Thyroid gland (tissue), 4 donors: ENCODE data around the gene ADARB2. TPM values are rescaled to one million over a fixed set of nuclear protein-coding genes. Genes with fewer than 3 reads are reported as not detected.

Source experiments
- DNase-seq, 2 donors: peaks; one replicate each; pipeline ENCODE4 v3.0.0-alpha.2; 2019
- H3K27ac ChIP-seq, 3 donors: fragments of 200-600 bp; sonication (generic); 1 replicate in 2 of 3; 2 replicates in 1 of 3; pipeline ENCODE4 v1.5.1; 2016 to 2019; ENCODE audit warnings: mild to moderate bottlenecking in 1 of 3, moderate library complexity in 1 of 3
- H3K27me3 ChIP-seq: fragments of 200-600 bp; sonication (generic); one replicate; pipeline ENCODE4 v1.5.1; 2019
- H3K36me3 ChIP-seq, 2 donors: fragments of 200-600 bp; sonication (generic); one replicate each; pipeline ENCODE4 v1.5.1; 2016 to 2019
- H3K4me1 ChIP-seq, 2 donors: fragments of 200-600 bp; sonication (generic); one replicate each; pipeline ENCODE4 v1.5.1; 2017 to 2019
- H3K4me3 ChIP-seq, 3 donors: fragments of 200-600 bp; sonication (generic); replicated peaks in 1 of 3; 1 replicate in 2 of 3; 2 replicates in 1 of 3; pipeline ENCODE4 v1.5.1; 2016; ENCODE audit warnings: mild to moderate bottlenecking in 1 of 3
- H3K9me3 ChIP-seq: fragments of 200-600 bp; sonication (generic); one replicate; pipeline ENCODE4 v1.5.1; 2017
- POLR2A ChIP-seq, 2 donors: fragments of 450-650 bp; IDR thresholded peaks; one replicate each; pipeline ENCODE4 v1.6.1; 2017; ENCODE audit warnings: antibody characterized with exemption in 2 of 2, mild to moderate bottlenecking in 2 of 2, moderate library complexity in 1 of 2
- WGBS, 2 donors: methylation state at CpG; one replicate each; pipeline ENCODE4 v1.1.5; 2017; 5-methylcytosine and 5-hydroxymethylcytosine counted together
- intact Hi-C: fragments of 100-400 bp; cut with DNase I; formaldehyde crosslinking; loops from one replicate; pipeline ENCODE4 v1.15.1; 2023
- total RNA-seq, 4 donors: library from RNA; depleted of rRNA; stranded (reverse); fragments of >200 nt; gene quantifications; one replicate each; pipeline ENCODE4 v1.2.3, GENCODE V29; 2016
- TF ChIP-seq, protein P1 (sequence below), 6 experiments: fragments of 200-600 bp in 3 of 6; fragments of 450-650 bp in 3 of 6; sonication (generic) in 3 of 6; IDR thresholded peaks; one replicate each; pipeline ENCODE4 v1.5.1; 2016 to 2019; ENCODE audit warnings: antibody characterized with exemption in 6 of 6, mild to moderate bottlenecking in 2 of 6, inconsistent platforms in 1 of 6, moderate library complexity in 1 of 6

ADARB2 gene
- total RNA-seq, 4 donors from 2014 or later: 0.08 to 0.15 TPM; not detected in 2

DNA sequence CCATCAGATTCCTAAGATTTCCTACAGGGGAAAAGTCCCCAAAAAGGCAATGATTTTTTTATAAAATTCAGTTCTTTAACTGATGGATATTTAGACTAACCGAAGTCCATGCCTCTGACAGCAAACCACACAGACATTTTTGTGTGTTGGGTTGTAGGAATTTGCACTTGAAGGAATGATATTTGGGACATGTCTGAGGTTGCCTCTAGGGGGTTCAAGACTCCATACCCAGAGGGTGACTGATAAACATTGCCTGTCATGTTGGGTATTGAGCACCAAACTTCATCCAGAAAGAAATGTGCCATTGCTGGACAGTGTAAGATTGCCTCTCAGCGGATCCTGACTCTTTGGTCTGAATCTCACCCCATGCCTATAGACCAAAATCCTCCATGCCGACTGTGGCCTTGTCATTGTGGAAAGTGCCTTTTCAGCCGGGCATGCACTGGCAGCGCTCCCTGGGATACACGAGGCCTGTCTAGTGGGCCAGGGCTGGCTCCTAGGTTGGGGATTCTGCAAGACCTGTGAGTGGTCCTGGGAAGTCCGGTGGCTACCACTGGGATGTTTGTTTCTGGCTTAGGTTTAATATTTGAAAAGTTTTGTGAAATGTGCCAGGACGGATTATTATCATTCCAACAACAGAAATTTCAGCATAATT is 428.2 kb downstream of the ADARB2 start:
- TF ChIP-seq, protein P1, sequence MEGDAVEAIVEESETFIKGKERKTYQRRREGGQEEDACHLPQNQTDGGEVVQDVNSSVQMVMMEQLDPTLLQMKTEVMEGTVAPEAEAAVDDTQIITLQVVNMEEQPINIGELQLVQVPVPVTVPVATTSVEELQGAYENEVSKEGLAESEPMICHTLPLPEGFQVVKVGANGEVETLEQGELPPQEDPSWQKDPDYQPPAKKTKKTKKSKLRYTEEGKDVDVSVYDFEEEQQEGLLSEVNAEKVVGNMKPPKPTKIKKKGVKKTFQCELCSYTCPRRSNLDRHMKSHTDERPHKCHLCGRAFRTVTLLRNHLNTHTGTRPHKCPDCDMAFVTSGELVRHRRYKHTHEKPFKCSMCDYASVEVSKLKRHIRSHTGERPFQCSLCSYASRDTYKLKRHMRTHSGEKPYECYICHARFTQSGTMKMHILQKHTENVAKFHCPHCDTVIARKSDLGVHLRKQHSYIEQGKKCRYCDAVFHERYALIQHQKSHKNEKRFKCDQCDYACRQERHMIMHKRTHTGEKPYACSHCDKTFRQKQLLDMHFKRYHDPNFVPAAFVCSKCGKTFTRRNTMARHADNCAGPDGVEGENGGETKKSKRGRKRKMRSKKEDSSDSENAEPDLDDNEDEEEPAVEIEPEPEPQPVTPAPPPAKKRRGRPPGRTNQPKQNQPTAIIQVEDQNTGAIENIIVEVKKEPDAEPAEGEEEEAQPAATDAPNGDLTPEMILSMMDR (IDR thresholded peaks at IDR 0.05): no peak
- TF ChIP-seq POLR2A (IDR thresholded peaks at IDR 0.05): no peak
- H3K4me3 ChIP-seq: no peak overlapping the region
- WGBS, 2 donors: 85 to 91% methylated on average over 5 to 7 of the region's 8 CpGs
- intact Hi-C loops: no loop called here
- DNase-seq: no peak
- H3K27ac ChIP-seq: no peak overlapping the region
- no peaks in the 10 kb centered on the region for H3K27me3 ChIP-seq
- no peaks in the 10 kb centered on the region for H3K4me1 ChIP-seq
- H3K9me3 ChIP-seq: no peaks in the 10 kb centered on the region
- H3K36me3 ChIP-seq: no peaks in the 10 kb centered on the region

DNA sequence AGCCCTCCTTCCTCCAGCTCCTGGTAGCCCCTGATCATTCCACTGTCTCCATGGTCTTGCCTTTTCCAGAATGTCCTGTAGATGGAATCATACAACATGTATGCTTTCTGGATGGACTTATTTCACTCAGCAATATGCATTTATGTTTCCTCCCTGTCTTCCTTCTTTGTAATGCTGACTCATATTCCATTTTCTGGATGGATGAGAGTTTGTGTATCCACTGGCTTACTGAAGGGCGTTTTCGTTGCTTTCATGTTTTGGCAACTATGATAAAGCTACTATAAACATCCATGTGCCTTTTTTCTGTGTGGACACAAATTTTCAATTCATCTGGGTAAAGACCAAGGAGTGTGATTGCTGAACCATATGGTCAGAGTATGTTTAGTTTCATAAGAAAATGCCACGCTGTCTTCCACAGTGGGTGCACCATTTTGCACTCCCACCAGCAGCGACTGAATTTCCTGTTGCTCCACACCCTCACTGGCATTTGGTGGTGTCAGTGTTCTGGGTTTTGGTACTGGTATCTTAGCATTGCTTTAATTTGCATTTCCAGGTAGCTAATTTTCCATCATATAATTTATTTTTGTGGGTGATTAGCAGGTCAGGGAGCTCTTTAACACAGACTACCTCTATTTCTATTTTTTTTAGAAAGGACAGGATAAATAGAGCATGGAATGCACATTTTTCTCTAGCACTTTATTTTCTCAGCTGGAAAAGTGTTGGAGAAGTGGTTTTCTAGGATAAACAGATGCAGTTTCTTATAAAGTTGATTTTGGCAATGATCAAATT is 429.0 kb downstream of the ADARB2 start:
- TF ChIP-seq, protein P1 (IDR thresholded peaks at IDR 0.05): no peak
- no peak for TF ChIP-seq POLR2A (IDR thresholded peaks at IDR 0.05)
- H3K36me3 ChIP-seq: no peaks in the 10 kb centered on the region
- no peaks in the 10 kb centered on the region for H3K9me3 ChIP-seq
- WGBS, 2 donors: 78 to 80% methylated on average over 4 of the region's 4 CpGs
- no peak overlapping the region for H3K27ac ChIP-seq
- no peak overlapping the region for H3K4me3 ChIP-seq
- no peak for DNase-seq
- H3K27me3 ChIP-seq: no peaks in the 10 kb centered on the region
- intact Hi-C loops: no loop called here
- H3K4me1 ChIP-seq: no peaks in the 10 kb centered on the region

DNA sequence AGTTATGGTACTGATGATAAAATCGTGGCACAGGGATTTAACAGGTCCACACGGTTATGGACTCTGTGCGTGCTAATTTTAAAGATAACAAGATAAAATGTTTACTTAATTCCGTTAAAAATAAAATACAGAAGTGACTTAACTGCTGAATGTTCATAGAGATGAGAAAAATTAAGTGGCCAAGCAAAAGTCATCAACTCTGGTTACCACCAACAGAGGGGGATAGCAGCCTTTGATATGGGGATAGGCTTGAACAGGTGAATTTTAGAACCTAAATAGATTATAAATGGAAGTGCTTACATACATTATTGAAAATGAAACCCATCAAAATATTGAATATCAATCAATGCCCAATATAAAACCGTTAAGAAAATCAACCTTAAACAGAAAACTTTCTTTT is 436.2 kb downstream of the ADARB2 start:
- intact Hi-C loops: no loop called here
- Histone ChIP-seq H3K27me3 (no peaks in the 10 kb centered on the region), H3K4me3 (no peak overlapping the region), H3K27ac (no peak overlapping the region), H3K9me3 (no peaks in the 10 kb centered on the region), H3K36me3 (no peaks in the 10 kb centered on the region), H3K4me1 (no peaks in the 10 kb centered on the region)
- 79 to 81% methylated on average over 5 of the region's 5 CpGs for WGBS, 2 donors
- TF ChIP-seq, protein P1 (IDR thresholded peaks at IDR 0.05): no peak
- TF ChIP-seq POLR2A (IDR thresholded peaks at IDR 0.05): no peak
- DNase-seq: no peak

DNA sequence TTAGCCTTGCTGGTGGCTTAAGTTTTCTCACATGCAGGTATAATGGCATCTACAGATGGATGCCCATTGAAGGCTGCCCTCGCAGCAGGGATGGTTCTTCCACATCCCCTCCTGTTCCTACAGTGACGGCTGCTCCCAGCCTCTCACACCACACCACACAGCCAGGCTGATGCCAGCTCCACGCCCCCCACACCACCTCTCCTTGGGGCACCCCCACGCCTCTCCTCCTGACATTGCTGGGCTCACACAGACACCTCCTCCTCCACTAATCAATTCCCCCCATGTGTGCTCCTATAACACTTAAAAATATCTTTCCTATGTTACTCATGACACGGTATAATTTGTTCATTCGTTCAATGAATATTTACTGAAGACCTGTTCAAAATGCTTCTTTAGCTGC is 437.1 kb downstream of the ADARB2 start:
- DNase-seq: no peak
- Histone ChIP-seq H3K27me3 (no peaks in the 10 kb centered on the region), H3K9me3 (no peaks in the 10 kb centered on the region), H3K4me1 (no peaks in the 10 kb centered on the region), H3K4me3 (no peak overlapping the region), H3K36me3 (no peaks in the 10 kb centered on the region), H3K27ac (no peak overlapping the region)
- WGBS, 2 donors: 87% methylated on average over 6 of the region's 6 CpGs
- intact Hi-C loops: no loop called here
- TF ChIP-seq, protein P1 (IDR thresholded peaks at IDR 0.05): no peak
- TF ChIP-seq POLR2A (IDR thresholded peaks at IDR 0.05): no peak
